Measurements from ENCODE around the gene PLA2G4B.

PLA2G4B gene

GRCh38 chr15:41849204-41849603 is 10.6 kb downstream of the PLA2G4B start:
- no peak overlapping the region for H3K4me3 ChIP-seq (ENCODE audit: insufficient read depth, low read depth, low read length)
- no peaks in the 10 kb centered on the region for H3K4me1 ChIP-seq (ENCODE audit: control insufficient read depth, insufficient read depth, low read length)
- no peak overlapping the region for H3K27ac ChIP-seq (ENCODE audit: insufficient read depth, low read depth, low read length, poor library complexity, severe bottlenecking)
- H3K36me3 ChIP-seq (ENCODE audit: control insufficient read depth, insufficient read depth, low read length), result no peaks in the 10 kb centered on the region
- WGBS, 2 experiments, result 88 to 89% methylated on average over 6 of the region's 6 CpGs
- H3K9me3 ChIP-seq (ENCODE audit: control insufficient read depth, low read length), result no peaks in the 10 kb centered on the region
- H3K27me3 ChIP-seq (ENCODE audit: control insufficient read depth, insufficient read depth, low read length, poor library complexity, severe bottlenecking), result no peaks in the 10 kb centered on the region

GRCh38 chr15:41849861-41850260 is 11.2 kb downstream of the PLA2G4B start:
- Histone ChIP-seq H3K4me3 (ENCODE audit: insufficient read depth, low read depth, low read length) (no peak overlapping the region), H3K27me3 (ENCODE audit: control insufficient read depth, insufficient read depth, low read length, poor library complexity, severe bottlenecking) (no peaks in the 10 kb centered on the region), H3K9me3 (ENCODE audit: control insufficient read depth, low read length) (no peaks in the 10 kb centered on the region), H3K27ac (ENCODE audit: insufficient read depth, low read depth, low read length, poor library complexity, severe bottlenecking) (no peak overlapping the region), H3K4me1 (ENCODE audit: control insufficient read depth, insufficient read depth, low read length) (peaks cover 2% of the 10 kb centered on the region), H3K36me3 (ENCODE audit: control insufficient read depth, insufficient read depth, low read length) (no peaks in the 10 kb centered on the region)
- 87 to 90% methylated on average over 8 of the region's 8 CpGs for WGBS, 2 experiments

- WGBS, 2 experiments, result 90 to 91% methylated on average over 16 of the region's 16 CpGs
- Histone ChIP-seq H3K9me3 (ENCODE audit: control insufficient read depth, low read length) (no peaks in the 10 kb centered on the region), H3K27me3 (ENCODE audit: control insufficient read depth, insufficient read depth, low read length, poor library complexity, severe bottlenecking) (no peaks in the 10 kb centered on the region), H3K36me3 (ENCODE audit: control insufficient read depth, insufficient read depth, low read length) (no peaks in the 10 kb centered on the region), H3K4me1 (ENCODE audit: control insufficient read depth, insufficient read depth, low read length) (peaks cover 10% of the 10 kb centered on the region), H3K4me3 (ENCODE audit: insufficient read depth, low read depth, low read length) (no peak overlapping the region), H3K27ac (ENCODE audit: insufficient read depth, low read depth, low read length, poor library complexity, severe bottlenecking) (no peak overlapping the region)
Measured at GRCh38 chr15:41850482-41851166, 12.0 kb downstream of the PLA2G4B start.

GRCh38 chr15:41851167-41851523 is 12.5 kb downstream of the PLA2G4B start:
- no peaks in the 10 kb centered on the region for H3K27me3 ChIP-seq (ENCODE audit: control insufficient read depth, insufficient read depth, low read length, poor library complexity, severe bottlenecking)
- 87 to 89% methylated on average over 11 of the region's 11 CpGs for WGBS, 2 experiments
- H3K4me3 ChIP-seq (ENCODE audit: insufficient read depth, low read depth, low read length), result no peak overlapping the region
- no peak overlapping the region for H3K27ac ChIP-seq (ENCODE audit: insufficient read depth, low read depth, low read length, poor library complexity, severe bottlenecking)
- H3K4me1 ChIP-seq (ENCODE audit: control insufficient read depth, insufficient read depth, low read length), result peaks cover 10% of the 10 kb centered on the region
- no peaks in the 10 kb centered on the region for H3K9me3 ChIP-seq (ENCODE audit: control insufficient read depth, low read length)
- no peaks in the 10 kb centered on the region for H3K36me3 ChIP-seq (ENCODE audit: control insufficient read depth, insufficient read depth, low read length)

GRCh38 chr15:41851755-41852370 is 13.2 kb downstream of the PLA2G4B start:
- 91 to 94% methylated on average over 8 of the region's 8 CpGs for WGBS, 2 experiments
- Histone ChIP-seq H3K9me3 (ENCODE audit: control insufficient read depth, low read length) (no peaks in the 10 kb centered on the region), H3K27ac (ENCODE audit: insufficient read depth, low read depth, low read length, poor library complexity, severe bottlenecking) (no peak overlapping the region), H3K36me3 (ENCODE audit: control insufficient read depth, insufficient read depth, low read length) (no peaks in the 10 kb centered on the region), H3K27me3 (ENCODE audit: control insufficient read depth, insufficient read depth, low read length, poor library complexity, severe bottlenecking) (no peaks in the 10 kb centered on the region), H3K4me1 (ENCODE audit: control insufficient read depth, insufficient read depth, low read length) (peaks cover 10% of the 10 kb centered on the region), H3K4me3 (ENCODE audit: insufficient read depth, low read depth, low read length) (no peak overlapping the region)

GRCh38 chr15:41852736-41853590 is 14.3 kb downstream of the PLA2G4B start:
- H3K27me3 ChIP-seq (ENCODE audit: control insufficient read depth, insufficient read depth, low read length, poor library complexity, severe bottlenecking), result no peaks in the 10 kb centered on the region
- H3K4me3 ChIP-seq (ENCODE audit: insufficient read depth, low read depth, low read length), result no peak overlapping the region
- no peaks in the 10 kb centered on the region for H3K36me3 ChIP-seq (ENCODE audit: control insufficient read depth, insufficient read depth, low read length)
- WGBS, 2 experiments, result 87 to 88% methylated on average over 17 of the region's 17 CpGs
- H3K9me3 ChIP-seq (ENCODE audit: control insufficient read depth, low read length), result no peaks in the 10 kb centered on the region
- no peak overlapping the region for H3K27ac ChIP-seq (ENCODE audit: insufficient read depth, low read depth, low read length, poor library complexity, severe bottlenecking)
- peaks cover 10% of the 10 kb centered on the region for H3K4me1 ChIP-seq (ENCODE audit: control insufficient read depth, insufficient read depth, low read length)

- WGBS, 2 experiments, result 92 to 93% methylated on average over 10 of the region's 10 CpGs
- H3K36me3 ChIP-seq (ENCODE audit: control insufficient read depth, insufficient read depth, low read length), result no peaks in the 10 kb centered on the region
- no peak overlapping the region for H3K4me3 ChIP-seq (ENCODE audit: insufficient read depth, low read depth, low read length)
- H3K27ac ChIP-seq (ENCODE audit: insufficient read depth, low read depth, low read length, poor library complexity, severe bottlenecking), result no peak overlapping the region
- H3K4me1 ChIP-seq (ENCODE audit: control insufficient read depth, insufficient read depth, low read length), result peaks cover 10% of the 10 kb centered on the region
- H3K9me3 ChIP-seq (ENCODE audit: control insufficient read depth, low read length), result no peaks in the 10 kb centered on the region
- H3K27me3 ChIP-seq (ENCODE audit: control insufficient read depth, insufficient read depth, low read length, poor library complexity, severe bottlenecking), result no peaks in the 10 kb centered on the region
Measured at GRCh38 chr15:41853831-41854230, 15.2 kb downstream of the PLA2G4B start.

GRCh38 chr15:41854443-41854842 is 15.8 kb downstream of the PLA2G4B start:
- Histone ChIP-seq H3K4me3 (ENCODE audit: insufficient read depth, low read depth, low read length) (no peak overlapping the region), H3K4me1 (ENCODE audit: control insufficient read depth, insufficient read depth, low read length) (peaks cover 10% of the 10 kb centered on the region), H3K27me3 (ENCODE audit: control insufficient read depth, insufficient read depth, low read length, poor library complexity, severe bottlenecking) (no peaks in the 10 kb centered on the region), H3K27ac (ENCODE audit: insufficient read depth, low read depth, low read length, poor library complexity, severe bottlenecking) (no peak overlapping the region), H3K9me3 (ENCODE audit: control insufficient read depth, low read length) (no peaks in the 10 kb centered on the region), H3K36me3 (ENCODE audit: control insufficient read depth, insufficient read depth, low read length) (no peaks in the 10 kb centered on the region)
- WGBS, 2 experiments, result 94 to 96% methylated on average over 9 of the region's 9 CpGs

GRCh38 chr15:41855261-41855961 is 16.8 kb downstream of the PLA2G4B start:
- WGBS, 2 experiments, result 77 to 79% methylated on average over 30 of the region's 30 CpGs
- Histone ChIP-seq H3K27ac (ENCODE audit: insufficient read depth, low read depth, low read length, poor library complexity, severe bottlenecking) (no peak overlapping the region), H3K9me3 (ENCODE audit: control insufficient read depth, low read length) (no peaks in the 10 kb centered on the region), H3K4me3 (ENCODE audit: insufficient read depth, low read depth, low read length) (no peak overlapping the region), H3K27me3 (ENCODE audit: control insufficient read depth, insufficient read depth, low read length, poor library complexity, severe bottlenecking) (no peaks in the 10 kb centered on the region), H3K4me1 (ENCODE audit: control insufficient read depth, insufficient read depth, low read length) (peaks cover 10% of the 10 kb centered on the region), H3K36me3 (ENCODE audit: control insufficient read depth, insufficient read depth, low read length) (no peaks in the 10 kb centered on the region)

GRCh38 chr15:41856262-41856661 is 17.6 kb downstream of the PLA2G4B start:
- H3K27me3 ChIP-seq (ENCODE audit: control insufficient read depth, insufficient read depth, low read length, poor library complexity, severe bottlenecking), result no peaks in the 10 kb centered on the region
- WGBS, 2 experiments, result 92 to 94% methylated on average over 17 of the region's 17 CpGs
- no peak overlapping the region for H3K4me3 ChIP-seq (ENCODE audit: insufficient read depth, low read depth, low read length)
- H3K9me3 ChIP-seq (ENCODE audit: control insufficient read depth, low read length), result no peaks in the 10 kb centered on the region
- peaks cover 10% of the 10 kb centered on the region for H3K4me1 ChIP-seq (ENCODE audit: control insufficient read depth, insufficient read depth, low read length)
- H3K27ac ChIP-seq (ENCODE audit: insufficient read depth, low read depth, low read length, poor library complexity, severe bottlenecking), result no peak overlapping the region
- H3K36me3 ChIP-seq (ENCODE audit: control insufficient read depth, insufficient read depth, low read length), result no peaks in the 10 kb centered on the region
